Mesothelial cell of epicardium (in vitro differentiated cells): Measurements from ENCODE around the gene DOCK8. TPM values are rescaled to one million over a fixed set of nuclear protein-coding genes. Genes with fewer than 3 reads are reported as not detected.
"Not testable (repeated sequence)": the region's sequence is repeated elsewhere in the genome, so short reads cannot be mapped to it uniquely, and the experiment has no call there.

Source experiments
- DNase-seq, 2 experiments: peaks; one replicate each; pipeline ENCODE4 v3.0.0; 2021; ENCODE audit warnings: low spot score in 2 of 2; ENCODE audit not compliant: unreplicated experiment in 2 of 2
- H3K27ac Mint-ChIP-seq: 2 replicates; pipeline ENCODE4 v1.8.0; 2021; ENCODE audit warnings: mixed read lengths
- H3K27me3 Mint-ChIP-seq: 2 replicates; pipeline ENCODE4 v1.8.0; 2021; ENCODE audit warnings: low read depth, mixed read lengths
- H3K36me3 Mint-ChIP-seq: 2 replicates; pipeline ENCODE4 v1.8.0; 2021; ENCODE audit warnings: mixed read lengths
- H3K4me1 Mint-ChIP-seq: 2 replicates; pipeline ENCODE4 v1.8.0; 2021; ENCODE audit warnings: mixed read lengths
- H3K4me3 Mint-ChIP-seq: 2 replicates; pipeline ENCODE4 v1.8.0; 2021; ENCODE audit warnings: mild to moderate bottlenecking, moderate library complexity, mixed read lengths
- H3K9me3 Mint-ChIP-seq: 2 replicates; pipeline ENCODE4 v1.8.0; 2021; ENCODE audit warnings: mixed read lengths
- total RNA-seq: library from RNA; stranded (reverse); gene quantifications from 3 replicates; pipeline ENCODE4 v1.2.1, GENCODE V29; 2021
- TF ChIP-seq, protein P1 (sequence below): fragments of 200-600 bp; sonication (generic); IDR thresholded peaks from one replicate; pipeline ENCODE4 v1.5.0; 2021; ENCODE audit warnings: antibody characterized with exemption; ENCODE audit not compliant: unreplicated experiment

The DOCK8 gene
- total RNA-seq, 1 donor from 2014 or later, result 8.9 TPM

- H3K9me3 Mint-ChIP-seq, result peaks cover 2% of the 10 kb centered on the region
- no peaks in the 10 kb centered on the region for H3K27me3 Mint-ChIP-seq
- no peak for DNase-seq
- H3K27ac Mint-ChIP-seq, result no peak overlapping the region
- H3K4me1 Mint-ChIP-seq, result peaks cover 2% of the 10 kb centered on the region
- H3K36me3 Mint-ChIP-seq, result no peaks in the 10 kb centered on the region
- TF ChIP-seq, protein P1, sequence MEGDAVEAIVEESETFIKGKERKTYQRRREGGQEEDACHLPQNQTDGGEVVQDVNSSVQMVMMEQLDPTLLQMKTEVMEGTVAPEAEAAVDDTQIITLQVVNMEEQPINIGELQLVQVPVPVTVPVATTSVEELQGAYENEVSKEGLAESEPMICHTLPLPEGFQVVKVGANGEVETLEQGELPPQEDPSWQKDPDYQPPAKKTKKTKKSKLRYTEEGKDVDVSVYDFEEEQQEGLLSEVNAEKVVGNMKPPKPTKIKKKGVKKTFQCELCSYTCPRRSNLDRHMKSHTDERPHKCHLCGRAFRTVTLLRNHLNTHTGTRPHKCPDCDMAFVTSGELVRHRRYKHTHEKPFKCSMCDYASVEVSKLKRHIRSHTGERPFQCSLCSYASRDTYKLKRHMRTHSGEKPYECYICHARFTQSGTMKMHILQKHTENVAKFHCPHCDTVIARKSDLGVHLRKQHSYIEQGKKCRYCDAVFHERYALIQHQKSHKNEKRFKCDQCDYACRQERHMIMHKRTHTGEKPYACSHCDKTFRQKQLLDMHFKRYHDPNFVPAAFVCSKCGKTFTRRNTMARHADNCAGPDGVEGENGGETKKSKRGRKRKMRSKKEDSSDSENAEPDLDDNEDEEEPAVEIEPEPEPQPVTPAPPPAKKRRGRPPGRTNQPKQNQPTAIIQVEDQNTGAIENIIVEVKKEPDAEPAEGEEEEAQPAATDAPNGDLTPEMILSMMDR, result no peak
- no peak overlapping the region for H3K4me3 Mint-ChIP-seq
Observed at GRCh38 chr9:224026-224425, 9.4 kb downstream of the DOCK8 start.

DNA sequence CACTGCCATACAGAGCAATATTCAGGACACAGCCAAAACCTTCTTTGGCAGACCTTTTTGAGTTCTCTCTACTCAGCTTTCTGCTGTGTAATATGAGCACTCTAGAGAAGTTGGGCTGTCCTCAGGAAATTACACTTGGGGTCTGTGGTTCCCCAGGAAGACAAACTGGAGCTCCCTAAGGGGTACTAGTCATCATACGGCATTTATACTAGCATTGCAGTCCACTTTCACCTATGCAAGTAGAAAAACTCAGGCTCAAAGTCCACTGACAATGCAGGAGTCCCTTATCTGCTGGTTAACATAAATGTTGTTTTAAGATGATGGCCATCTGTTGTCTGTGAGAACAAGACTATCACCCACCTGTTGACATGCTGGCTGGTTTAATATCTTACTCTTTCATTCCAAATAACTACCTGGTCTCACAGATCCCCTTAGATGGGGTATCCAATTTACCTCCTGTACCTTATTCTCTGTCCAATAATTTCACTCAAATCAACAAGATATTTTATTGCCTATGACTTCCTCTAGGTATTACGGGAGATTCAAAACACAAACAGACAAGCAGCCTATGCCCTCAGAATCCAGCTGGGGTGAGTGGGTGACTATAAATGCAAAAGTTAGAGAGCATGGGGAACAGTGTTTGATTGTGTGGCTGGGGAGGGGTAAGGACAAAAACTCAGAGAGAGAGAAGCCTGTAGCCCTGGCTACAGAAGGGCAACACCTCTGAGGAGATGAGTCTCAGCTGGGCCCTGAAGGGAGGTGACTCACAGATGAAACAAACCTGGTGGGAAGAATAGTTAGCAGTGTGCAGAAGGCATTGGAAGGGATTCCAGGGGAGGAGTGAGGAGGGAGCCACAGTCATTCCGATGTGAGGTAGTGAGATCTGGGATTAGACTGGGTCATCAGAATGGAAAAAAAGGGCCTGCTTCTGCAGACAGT is 10.2 kb downstream of the DOCK8 start:
- Mint-ChIP-seq H3K27ac (no peak overlapping the region), H3K9me3 (peaks cover 7% of the 10 kb centered on the region)

GRCh38 chr9:227860-228259 is 13.2 kb downstream of the DOCK8 start:
- Mint-ChIP-seq H3K9me3 (peaks cover 7% of the 10 kb centered on the region), H3K36me3 (no peaks in the 10 kb centered on the region)

More for the DNA sequence above, 10.2 kb downstream of the DOCK8 start:
- TF ChIP-seq, protein P1, result no peak
- Mint-ChIP-seq H3K4me3 (no peak overlapping the region), H3K4me1 (peaks cover 2% of the 10 kb centered on the region), H3K36me3 (no peaks in the 10 kb centered on the region), H3K27me3 (no peaks in the 10 kb centered on the region)
- DNase-seq, result no peak

DNA sequence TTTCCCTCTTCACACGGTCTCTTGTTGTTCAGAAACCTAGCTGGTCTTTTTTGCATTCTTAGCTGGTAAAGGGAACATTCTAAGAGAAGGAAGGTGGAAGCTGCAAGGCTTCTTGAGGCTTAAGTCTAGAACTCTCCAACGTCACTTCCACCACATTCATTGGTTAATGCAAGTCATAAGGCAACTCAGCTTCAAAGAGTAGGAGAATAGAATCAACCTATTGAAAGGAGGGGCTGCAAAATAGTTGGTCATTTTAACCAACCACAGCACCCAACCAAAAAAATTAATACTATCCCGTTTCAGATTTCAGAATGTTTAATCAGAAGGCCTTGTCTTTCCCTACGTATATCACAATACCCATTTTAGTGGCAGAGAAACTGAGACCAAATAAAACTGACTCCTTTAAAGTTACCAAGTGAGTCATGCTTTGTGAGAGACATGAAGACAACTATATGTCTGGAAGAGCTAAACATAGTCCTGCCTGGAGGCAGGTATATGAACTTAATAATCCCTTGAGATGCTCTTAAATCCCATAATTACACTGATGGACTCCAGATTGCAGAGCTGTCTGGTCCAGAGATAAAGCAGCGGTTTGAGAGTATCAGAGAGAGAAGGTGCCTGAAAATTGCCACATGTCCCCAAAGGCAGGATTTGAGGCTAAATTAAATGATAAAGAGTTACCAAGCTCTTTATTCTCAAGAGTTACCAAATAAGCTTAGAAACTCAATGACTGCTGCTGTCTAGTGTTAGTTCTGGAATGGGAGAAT is 14.4 kb downstream of the DOCK8 start:
- no peak overlapping the region for H3K27ac Mint-ChIP-seq

More at GRCh38 chr9:227860-228259, 13.2 kb downstream of the DOCK8 start:
- TF ChIP-seq, protein P1, result no peak
- H3K27me3 Mint-ChIP-seq, result no peaks in the 10 kb centered on the region
- no peak overlapping the region for H3K4me3 Mint-ChIP-seq
- no peaks in the 10 kb centered on the region for H3K4me1 Mint-ChIP-seq
- no peak overlapping the region for H3K27ac Mint-ChIP-seq
- no peak for DNase-seq

GRCh38 chr9:231625-232024 is 17.0 kb downstream of the DOCK8 start:
- peaks cover 25% of the 10 kb centered on the region for H3K9me3 Mint-ChIP-seq
- not testable (repeated sequence) for H3K27me3 Mint-ChIP-seq, DNase-seq, H3K4me3 Mint-ChIP-seq, H3K4me1 Mint-ChIP-seq, H3K27ac Mint-ChIP-seq, H3K36me3 Mint-ChIP-seq

More for the DNA sequence above, 14.4 kb downstream of the DOCK8 start:
- peaks cover 12% of the 10 kb centered on the region for H3K9me3 Mint-ChIP-seq
- H3K27me3 Mint-ChIP-seq, result no peaks in the 10 kb centered on the region
- TF ChIP-seq, protein P1, result no peak
- no peaks in the 10 kb centered on the region for H3K36me3 Mint-ChIP-seq
- DNase-seq, result no peak
- no peaks in the 10 kb centered on the region for H3K4me1 Mint-ChIP-seq
- H3K4me3 Mint-ChIP-seq, result no peak overlapping the region

- H3K4me3 Mint-ChIP-seq, H3K4me1 Mint-ChIP-seq, DNase-seq, H3K27me3 Mint-ChIP-seq, H3K27ac Mint-ChIP-seq, H3K36me3 Mint-ChIP-seq: not testable (repeated sequence)
- H3K9me3 Mint-ChIP-seq, result peaks cover 28% of the 10 kb centered on the region
Observed at GRCh38 chr9:233708-234107, 19.0 kb downstream of the DOCK8 start.
